T-helper 2 cell treated with Interferon-gamma antibody and Interleukin-4, amounts not matched to agents 5 μg/mL and 100 μg/mL, for 36 hours (primary cell): Measurements from ENCODE around the gene SMYD3.

Source experiments
- DNase-seq: peaks from one replicate; pipeline ENCODE4 v3.0.0; 2021; ENCODE audit warnings: low spot score
- H3K27ac Mint-ChIP-seq: one replicate; pipeline ENCODE4 v1.8.0; 2021; ENCODE audit warnings: mild to moderate bottlenecking, mixed read lengths
- H3K27me3 Mint-ChIP-seq: one replicate; pipeline ENCODE4 v1.8.0; 2021; ENCODE audit warnings: low read depth, mixed read lengths
- H3K36me3 Mint-ChIP-seq: one replicate; pipeline ENCODE4 v1.8.0; 2021; ENCODE audit warnings: low read depth, mixed read lengths
- H3K4me1 Mint-ChIP-seq: one replicate; pipeline ENCODE4 v1.8.0; 2021; ENCODE audit warnings: low read depth, mixed read lengths
- H3K4me3 Mint-ChIP-seq: one replicate; pipeline ENCODE4 v1.8.0; 2022; ENCODE audit warnings: mild to moderate bottlenecking, moderate library complexity, mixed read lengths
- H3K9me3 Mint-ChIP-seq: one replicate; pipeline ENCODE4 v1.8.0; 2021; ENCODE audit warnings: mixed read lengths

SMYD3 gene

DNA sequence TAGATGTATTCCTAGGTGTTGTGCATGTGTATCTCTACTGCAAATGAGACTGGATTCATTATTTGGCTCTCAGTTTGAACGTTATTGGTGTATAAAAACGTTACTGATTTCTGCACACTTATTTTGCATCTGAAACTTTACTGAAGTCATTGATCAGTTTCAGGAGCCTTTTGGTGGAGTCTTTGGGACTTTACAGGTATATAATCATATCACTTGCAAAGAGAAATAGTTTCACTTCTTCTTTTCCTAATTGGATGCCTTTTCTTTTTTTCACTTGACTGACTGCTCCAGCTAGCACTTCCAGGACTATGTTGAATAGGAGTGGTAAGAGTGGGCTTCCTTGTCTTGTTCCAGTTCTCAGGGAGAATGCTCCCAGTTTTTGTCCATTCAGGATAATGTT is 252.2 kb downstream of the SMYD3 start:
- H3K9me3 Mint-ChIP-seq = peaks cover 7% of the 10 kb centered on the region
- no peak overlapping the region for H3K4me3 Mint-ChIP-seq
- H3K36me3 Mint-ChIP-seq = no peaks in the 10 kb centered on the region
- no peaks in the 10 kb centered on the region for H3K27me3 Mint-ChIP-seq
- H3K27ac Mint-ChIP-seq = no peak overlapping the region
- no peak for DNase-seq
- H3K4me1 Mint-ChIP-seq = no peaks in the 10 kb centered on the region

DNA sequence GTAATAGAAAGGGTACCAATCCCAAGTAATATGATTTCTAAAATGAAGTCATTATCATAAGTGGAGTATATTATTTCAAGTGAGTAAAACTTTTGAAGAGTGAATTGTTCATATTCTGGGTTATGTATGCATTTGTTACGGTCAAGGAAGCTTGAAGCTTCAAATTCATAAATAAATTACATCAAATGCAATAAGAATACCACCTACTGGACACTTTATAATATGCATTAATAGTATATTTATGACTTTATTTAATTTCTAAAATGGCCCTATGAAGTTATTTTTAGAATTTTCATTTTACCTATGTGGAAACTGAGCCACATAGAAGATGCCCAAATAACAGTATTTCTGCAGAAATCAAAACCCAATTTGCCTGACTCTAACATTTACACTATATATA is 260.6 kb downstream of the SMYD3 start:
- Mint-ChIP-seq H3K27ac (no peak overlapping the region), H3K4me1 (no peaks in the 10 kb centered on the region), H3K27me3 (no peaks in the 10 kb centered on the region), H3K4me3 (no peak overlapping the region), H3K9me3 (peaks cover 4% of the 10 kb centered on the region), H3K36me3 (no peaks in the 10 kb centered on the region)
- DNase-seq = no peak

DNA sequence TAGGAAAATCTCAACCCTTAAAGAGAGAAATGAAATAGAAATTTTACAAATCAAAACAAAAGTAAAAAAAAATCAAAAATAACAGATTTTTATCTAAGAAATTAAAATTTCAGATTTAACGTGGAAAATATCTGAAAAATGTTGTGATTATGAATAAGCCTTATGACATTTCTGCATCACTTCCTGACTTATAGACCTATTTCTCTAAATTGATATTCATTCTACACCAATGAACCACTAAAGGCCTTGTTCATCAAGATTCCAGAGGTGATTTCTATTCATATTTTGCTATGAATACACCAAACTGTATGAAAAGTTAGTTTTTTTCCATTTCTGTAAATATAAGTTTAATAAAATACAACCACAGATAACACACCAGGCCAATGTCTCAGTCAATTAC is 261.5 kb downstream of the SMYD3 start:
- no peak for DNase-seq
- no peak overlapping the region for H3K27ac Mint-ChIP-seq
- no peaks in the 10 kb centered on the region for H3K36me3 Mint-ChIP-seq

DNA sequence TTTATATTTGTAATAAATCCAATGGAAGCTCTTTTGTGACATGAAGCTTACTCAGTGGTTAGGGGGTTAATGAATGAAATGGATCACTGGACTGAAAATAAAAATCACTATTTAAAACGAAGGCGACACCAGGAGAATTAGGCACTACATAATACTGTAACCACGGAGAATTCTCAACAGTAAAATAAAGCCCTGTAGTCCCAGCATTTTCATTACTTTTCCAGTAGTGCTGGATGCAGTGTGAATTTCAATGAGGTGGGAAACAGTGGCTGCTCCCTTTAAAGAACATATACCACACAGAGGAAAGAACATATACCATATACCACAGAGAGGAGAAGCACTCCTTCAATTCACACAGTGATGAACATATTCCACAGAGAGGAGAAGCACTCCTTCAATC is 275.0 kb downstream of the SMYD3 start:
- H3K4me1 Mint-ChIP-seq = no peaks in the 10 kb centered on the region
- H3K4me3 Mint-ChIP-seq = no peak overlapping the region
- H3K36me3 Mint-ChIP-seq = no peaks in the 10 kb centered on the region
- H3K27me3 Mint-ChIP-seq = no peaks in the 10 kb centered on the region
- DNase-seq = no peak
- no peak overlapping the region for H3K27ac Mint-ChIP-seq
- no peaks in the 10 kb centered on the region for H3K9me3 Mint-ChIP-seq

More for the DNA sequence above, 261.5 kb downstream of the SMYD3 start:
- Mint-ChIP-seq H3K9me3 (peaks cover 4% of the 10 kb centered on the region), H3K27me3 (no peaks in the 10 kb centered on the region), H3K4me3 (no peak overlapping the region), H3K4me1 (no peaks in the 10 kb centered on the region)

DNA sequence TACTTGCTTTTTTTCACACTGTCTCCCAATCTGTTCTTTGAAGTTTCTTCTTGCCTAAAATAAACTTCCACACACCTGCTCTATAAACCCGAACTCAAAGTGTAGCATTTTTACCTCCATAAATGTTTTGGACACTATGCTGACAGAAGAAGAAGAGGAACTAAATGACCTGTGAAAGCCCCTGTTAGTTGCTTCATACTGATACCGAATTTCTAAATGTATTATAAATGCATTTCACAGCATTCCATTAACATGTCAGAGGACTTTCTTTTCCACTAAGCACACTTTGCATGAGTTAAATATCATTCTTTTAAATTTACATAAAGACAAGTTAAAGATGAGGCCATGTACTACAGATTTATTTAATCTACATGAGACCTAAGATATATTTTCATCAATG is 281.0 kb downstream of the SMYD3 start:
- H3K4me1 Mint-ChIP-seq = no peaks in the 10 kb centered on the region
- H3K9me3 Mint-ChIP-seq = no peaks in the 10 kb centered on the region
- H3K4me3 Mint-ChIP-seq = no peak overlapping the region
- no peak overlapping the region for H3K27ac Mint-ChIP-seq
- no peak for DNase-seq
- H3K27me3 Mint-ChIP-seq = no peaks in the 10 kb centered on the region
- H3K36me3 Mint-ChIP-seq = no peaks in the 10 kb centered on the region

DNA sequence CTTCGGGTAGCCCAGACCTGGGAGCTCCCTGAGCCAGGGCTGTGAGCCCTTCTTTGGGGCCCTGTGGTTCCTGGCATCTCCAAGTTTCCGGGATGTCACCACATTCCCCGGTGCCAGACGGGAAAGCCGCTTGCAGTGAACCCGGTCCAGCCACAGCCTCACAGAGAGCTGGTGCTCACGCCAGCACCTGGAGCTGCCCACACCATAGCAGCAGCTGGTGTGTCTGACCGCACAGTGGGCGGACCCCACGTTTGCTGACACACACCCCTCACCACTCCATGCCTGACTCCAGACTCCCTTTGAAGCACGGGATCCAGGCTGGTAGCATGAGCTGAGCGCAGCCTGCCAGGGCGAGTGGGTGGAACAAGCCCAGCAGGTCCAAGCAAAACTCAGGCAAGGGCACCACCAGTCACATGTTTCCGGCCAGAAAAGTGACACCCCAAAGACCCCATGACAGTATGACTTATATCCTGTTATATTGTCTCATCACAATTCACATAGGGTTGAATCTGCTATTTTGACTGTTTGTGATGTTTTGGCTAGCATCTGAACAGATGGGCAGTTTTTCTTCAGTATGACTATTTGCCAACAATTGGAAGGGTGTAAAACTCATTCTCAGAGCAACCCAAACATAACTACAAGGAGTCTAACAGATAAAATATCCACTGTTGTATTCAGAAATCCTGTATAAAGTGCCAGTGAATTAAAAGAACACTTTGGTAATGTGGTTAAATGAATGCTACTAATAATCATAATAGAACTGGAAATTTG is 285.4 kb downstream of the SMYD3 start:
- H3K27me3 Mint-ChIP-seq = no peaks in the 10 kb centered on the region
- no peak overlapping the region for H3K27ac Mint-ChIP-seq
- H3K9me3 Mint-ChIP-seq = no peaks in the 10 kb centered on the region
- H3K4me3 Mint-ChIP-seq = no peak overlapping the region
- no peak for DNase-seq
- H3K36me3 Mint-ChIP-seq = no peaks in the 10 kb centered on the region
- H3K4me1 Mint-ChIP-seq = no peaks in the 10 kb centered on the region

DNA sequence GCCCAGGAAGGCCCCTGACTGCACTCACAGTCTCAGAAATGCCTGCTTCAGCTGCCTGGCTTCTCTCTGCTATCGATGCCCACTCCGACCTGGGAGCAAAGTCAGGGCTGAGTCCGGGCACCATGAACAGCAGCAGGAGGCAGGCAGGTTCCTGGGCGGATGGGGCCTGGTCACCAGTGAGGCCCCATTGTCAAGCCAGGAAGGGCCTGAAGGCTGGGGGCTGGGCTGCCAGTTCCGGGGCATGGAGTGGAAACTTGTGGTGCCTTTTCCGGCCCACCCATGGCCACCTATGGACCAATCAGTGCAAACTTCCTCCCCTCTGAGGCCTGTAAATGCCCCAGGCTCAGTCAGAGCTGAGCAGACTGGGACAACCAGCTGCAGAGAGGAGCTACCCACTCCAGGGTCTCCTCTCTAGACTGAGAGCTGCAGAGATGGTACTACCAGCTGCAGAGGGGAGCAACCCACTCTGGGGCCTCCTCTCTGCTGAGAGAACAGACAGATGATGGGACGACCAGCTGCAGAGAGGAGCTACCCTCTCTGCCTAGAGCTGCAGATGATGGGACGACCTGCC is 286.5 kb downstream of the SMYD3 start:
- no peak overlapping the region for H3K27ac Mint-ChIP-seq
- H3K9me3 Mint-ChIP-seq = no peaks in the 10 kb centered on the region
- H3K4me3 Mint-ChIP-seq = no peak overlapping the region
- no peaks in the 10 kb centered on the region for H3K36me3 Mint-ChIP-seq
- no peaks in the 10 kb centered on the region for H3K27me3 Mint-ChIP-seq
- no peaks in the 10 kb centered on the region for H3K4me1 Mint-ChIP-seq
- DNase-seq = no peak

DNA sequence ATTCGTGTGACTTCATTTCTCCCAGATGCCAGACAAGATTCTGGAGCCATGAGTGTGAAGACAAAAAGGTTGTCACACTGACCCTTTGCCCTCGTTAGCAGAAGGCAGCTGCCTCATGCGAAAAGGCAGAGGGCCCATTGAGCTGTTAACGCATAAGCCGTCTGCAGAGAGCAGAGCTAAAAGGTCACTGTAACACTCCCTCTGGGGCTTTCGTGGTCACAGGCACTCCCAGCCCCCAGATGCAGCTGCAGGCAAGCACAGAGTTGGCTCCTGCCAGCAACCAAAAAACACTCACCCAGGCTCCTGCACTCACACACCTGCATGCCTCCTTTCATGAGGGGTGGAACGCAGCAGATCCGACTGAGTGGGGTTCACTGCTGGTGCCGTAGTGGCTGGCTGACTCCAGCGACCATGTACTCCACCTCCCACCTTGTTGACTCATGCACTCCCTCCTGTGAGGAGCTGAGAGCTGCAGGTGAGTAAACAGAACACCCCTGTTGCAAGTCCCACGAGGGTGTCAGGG is 287.5 kb downstream of the SMYD3 start:
- no peak overlapping the region for H3K27ac Mint-ChIP-seq
- H3K4me3 Mint-ChIP-seq = no peak overlapping the region

DNA sequence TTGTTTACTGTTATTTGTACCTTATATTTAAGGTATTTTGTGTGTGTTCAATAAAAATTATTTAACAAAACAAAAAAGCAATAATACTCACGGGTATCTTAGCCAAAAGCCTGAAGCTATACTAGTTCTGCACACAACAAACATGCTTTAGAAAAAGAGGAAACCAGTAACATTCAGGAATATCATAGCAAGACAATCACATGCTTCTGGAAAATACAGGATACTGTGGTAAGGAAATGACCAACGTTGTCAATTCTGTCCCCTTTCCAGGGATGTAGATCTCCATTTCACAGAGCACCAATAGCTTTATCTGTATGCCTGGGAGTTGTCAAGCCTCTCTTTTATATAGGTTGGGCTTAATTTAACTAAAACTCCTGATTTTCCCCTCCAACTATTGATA is 288.4 kb downstream of the SMYD3 start:
- H3K36me3 Mint-ChIP-seq = no peaks in the 10 kb centered on the region
- H3K4me3 Mint-ChIP-seq = no peak overlapping the region
- H3K9me3 Mint-ChIP-seq = no peaks in the 10 kb centered on the region
- no peak overlapping the region for H3K27ac Mint-ChIP-seq
- H3K4me1 Mint-ChIP-seq = peaks cover 2% of the 10 kb centered on the region
- no peak for DNase-seq
- no peaks in the 10 kb centered on the region for H3K27me3 Mint-ChIP-seq

More for the DNA sequence above, 287.5 kb downstream of the SMYD3 start:
- Mint-ChIP-seq H3K27me3 (no peaks in the 10 kb centered on the region), H3K36me3 (no peaks in the 10 kb centered on the region), H3K4me1 (peaks cover 2% of the 10 kb centered on the region), H3K9me3 (no peaks in the 10 kb centered on the region)
- DNase-seq = no peak

DNA sequence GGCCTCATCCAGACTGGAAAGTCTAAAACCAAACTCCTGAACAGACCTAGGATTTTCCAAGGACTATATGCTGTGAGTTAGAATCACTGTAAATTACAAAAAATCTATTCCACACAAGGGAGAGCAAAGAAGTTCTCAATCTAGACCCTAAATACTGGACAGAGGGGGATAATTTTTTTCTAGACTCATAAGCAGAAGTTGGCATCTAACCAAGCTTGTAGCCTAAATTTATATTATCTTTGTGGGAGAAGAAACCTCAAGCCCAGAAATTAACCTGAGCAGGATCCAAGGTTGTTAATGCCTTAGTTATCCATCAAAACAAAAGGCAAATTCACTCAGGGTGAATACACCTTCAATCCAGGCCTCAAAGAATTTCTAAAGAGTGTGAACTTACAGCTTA is 290.2 kb downstream of the SMYD3 start:
- no peaks in the 10 kb centered on the region for H3K9me3 Mint-ChIP-seq
- no peak overlapping the region for H3K4me3 Mint-ChIP-seq
- no peaks in the 10 kb centered on the region for H3K36me3 Mint-ChIP-seq
- no peak for DNase-seq
- H3K27ac Mint-ChIP-seq = no peak overlapping the region
- H3K27me3 Mint-ChIP-seq = no peaks in the 10 kb centered on the region
- H3K4me1 Mint-ChIP-seq = peaks cover 2% of the 10 kb centered on the region

DNA sequence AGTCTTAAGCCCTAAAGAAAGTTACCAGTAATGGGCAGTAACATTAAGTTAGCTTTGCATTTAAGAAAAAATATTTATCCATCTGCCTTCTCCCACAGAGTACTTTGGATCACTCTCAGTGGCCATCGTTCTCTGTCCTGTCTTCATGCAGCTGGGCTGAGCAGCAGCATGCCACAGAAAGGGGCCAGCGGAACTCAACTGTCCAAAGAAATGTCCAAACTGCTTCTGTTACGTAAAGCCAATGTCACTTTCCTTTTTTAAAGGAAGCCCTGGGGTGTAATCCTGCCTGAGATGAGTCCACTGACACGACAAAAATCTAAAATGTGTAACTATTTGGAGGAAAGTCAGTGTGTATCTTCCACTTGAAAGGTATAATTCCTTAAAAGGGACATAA is 291.6 kb downstream of the SMYD3 start:
- no peak for DNase-seq
- Mint-ChIP-seq H3K4me3 (no peak overlapping the region), H3K27ac (no peak overlapping the region), H3K27me3 (no peaks in the 10 kb centered on the region), H3K9me3 (no peaks in the 10 kb centered on the region), H3K4me1 (peaks cover 2% of the 10 kb centered on the region), H3K36me3 (no peaks in the 10 kb centered on the region)

DNA sequence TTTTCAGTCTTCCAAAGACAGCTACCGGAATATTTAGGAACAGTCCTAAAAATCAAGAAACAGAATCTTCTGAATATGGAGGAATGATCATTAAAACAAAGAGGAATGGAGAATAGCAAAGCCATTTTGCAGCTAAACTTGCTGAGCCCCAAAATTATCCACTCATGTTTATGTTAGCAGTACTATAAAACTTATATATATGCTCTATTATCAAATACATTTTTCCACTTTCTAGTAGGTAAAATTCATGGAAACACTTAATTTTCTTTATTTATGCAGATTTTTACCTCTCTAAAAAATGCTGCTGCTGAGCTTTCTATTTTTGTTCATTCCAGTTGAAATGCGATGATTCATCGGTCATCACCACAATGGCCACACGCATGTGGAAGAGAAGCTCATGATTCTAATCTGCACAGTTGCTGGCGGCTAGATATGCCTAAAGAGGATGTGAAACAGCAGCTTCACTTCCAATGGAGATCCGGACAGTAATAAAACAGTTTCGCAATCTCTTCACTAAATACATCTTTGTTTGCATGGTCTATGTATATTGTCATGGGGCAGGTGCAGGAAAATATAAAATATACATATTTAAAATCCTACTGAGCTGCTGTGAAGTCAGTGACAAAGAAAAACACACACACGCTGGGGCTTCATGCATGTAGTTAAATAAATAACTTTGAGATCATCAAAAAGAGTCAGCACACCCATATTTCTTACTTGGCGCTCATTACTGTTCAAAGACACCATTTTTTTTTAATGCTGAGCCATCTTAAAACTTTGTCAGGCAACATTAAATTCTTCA is 292.2 kb downstream of the SMYD3 start:
- Mint-ChIP-seq H3K36me3 (no peaks in the 10 kb centered on the region), H3K27ac (no peak overlapping the region), H3K27me3 (no peaks in the 10 kb centered on the region), H3K4me3 (no peak overlapping the region), H3K9me3 (no peaks in the 10 kb centered on the region), H3K4me1 (peaks cover 2% of the 10 kb centered on the region)
- DNase-seq = peak; percentile 5

DNA sequence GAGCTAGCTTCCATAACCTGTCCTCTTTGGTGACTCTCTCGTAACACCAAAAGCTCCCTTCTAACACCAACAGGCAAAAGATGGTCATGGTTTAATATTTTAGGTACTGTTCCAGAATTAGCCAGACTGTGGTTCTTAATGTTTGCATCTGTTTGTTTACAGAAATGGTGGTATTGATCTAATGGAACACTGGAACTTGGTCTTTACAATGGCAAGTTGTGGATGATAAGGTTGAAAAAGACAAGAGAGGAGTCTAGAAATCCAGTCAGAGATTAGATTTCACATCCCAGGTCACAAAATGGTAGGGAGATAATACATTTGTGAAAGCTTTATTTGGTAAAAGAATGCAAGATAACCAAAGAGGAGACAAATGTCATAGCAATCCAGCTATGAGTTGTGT is 293.1 kb downstream of the SMYD3 start:
- Mint-ChIP-seq H3K27me3 (no peaks in the 10 kb centered on the region), H3K9me3 (no peaks in the 10 kb centered on the region), H3K36me3 (no peaks in the 10 kb centered on the region), H3K4me3 (no peak overlapping the region), H3K4me1 (peaks cover 2% of the 10 kb centered on the region), H3K27ac (no peak overlapping the region)
- DNase-seq = no peak

DNA sequence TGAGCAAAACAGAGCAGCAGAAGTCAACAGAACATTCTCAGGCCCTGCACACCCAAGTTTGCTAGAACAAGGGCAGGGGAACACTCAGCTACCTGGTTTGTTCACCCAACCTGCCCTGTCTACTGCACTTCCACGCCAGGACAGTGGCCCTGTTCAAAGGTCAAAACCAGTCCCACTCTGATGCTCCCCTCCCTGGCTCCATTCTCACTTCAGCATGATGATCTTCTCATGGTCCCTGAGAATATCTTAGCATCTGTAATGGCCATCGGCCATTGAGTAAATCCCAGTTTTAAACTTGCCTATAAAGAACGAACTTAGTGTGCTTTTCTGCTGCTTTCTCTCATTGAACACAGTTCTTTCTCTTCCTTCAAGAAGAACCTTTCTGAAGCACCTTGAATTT is 293.6 kb downstream of the SMYD3 start:
- H3K27ac Mint-ChIP-seq = no peak overlapping the region
- H3K9me3 Mint-ChIP-seq = no peaks in the 10 kb centered on the region
- H3K27me3 Mint-ChIP-seq = no peaks in the 10 kb centered on the region
- H3K4me3 Mint-ChIP-seq = no peak overlapping the region
- no peaks in the 10 kb centered on the region for H3K36me3 Mint-ChIP-seq
- H3K4me1 Mint-ChIP-seq = peaks cover 2% of the 10 kb centered on the region
- DNase-seq = no peak
